ENCODE measurements around the gene C16orf95. TPM values are rescaled to one million over a fixed set of nuclear protein-coding genes. Genes with fewer than 3 reads are reported as not detected.

The C16orf95 gene
- total and polyA plus RNA-seq, 8 donors, result 1.1 to 4.7 (median 2.9) TPM

DNA sequence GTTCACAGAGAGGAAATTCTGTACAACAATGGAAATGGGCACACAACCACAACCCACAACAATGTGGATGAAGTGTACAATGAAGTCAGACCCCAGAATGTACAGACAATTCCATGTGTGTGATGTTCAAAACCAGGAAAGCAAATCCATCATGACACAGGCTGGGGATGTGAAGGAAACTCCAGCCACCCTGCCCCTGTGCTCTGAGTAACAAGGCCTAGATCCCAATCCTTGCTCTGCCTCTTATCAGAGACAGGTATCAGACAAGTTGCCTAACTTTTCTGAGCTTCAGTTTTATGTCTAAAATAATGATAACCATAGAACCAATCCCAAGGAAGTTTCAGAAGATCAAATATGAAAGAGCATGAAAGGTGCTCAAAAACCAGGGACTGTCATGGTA lies 1.8 kb upstream of the C16orf95 start:
- Histone ChIP-seq H3K4me1 (peaks cover 7 to 10% (median 9%) of the 10 kb centered on the region in 3 donors), H3K27ac (no peak overlapping the region), H3K9me3 (no peaks in the 10 kb centered on the region), H3K36me3 (no peaks in the 10 kb centered on the region), H3K27me3 (no peaks in the 10 kb centered on the region), H3K4me3 (no peak overlapping the region)
- TF ChIP-seq, protein P1, sequence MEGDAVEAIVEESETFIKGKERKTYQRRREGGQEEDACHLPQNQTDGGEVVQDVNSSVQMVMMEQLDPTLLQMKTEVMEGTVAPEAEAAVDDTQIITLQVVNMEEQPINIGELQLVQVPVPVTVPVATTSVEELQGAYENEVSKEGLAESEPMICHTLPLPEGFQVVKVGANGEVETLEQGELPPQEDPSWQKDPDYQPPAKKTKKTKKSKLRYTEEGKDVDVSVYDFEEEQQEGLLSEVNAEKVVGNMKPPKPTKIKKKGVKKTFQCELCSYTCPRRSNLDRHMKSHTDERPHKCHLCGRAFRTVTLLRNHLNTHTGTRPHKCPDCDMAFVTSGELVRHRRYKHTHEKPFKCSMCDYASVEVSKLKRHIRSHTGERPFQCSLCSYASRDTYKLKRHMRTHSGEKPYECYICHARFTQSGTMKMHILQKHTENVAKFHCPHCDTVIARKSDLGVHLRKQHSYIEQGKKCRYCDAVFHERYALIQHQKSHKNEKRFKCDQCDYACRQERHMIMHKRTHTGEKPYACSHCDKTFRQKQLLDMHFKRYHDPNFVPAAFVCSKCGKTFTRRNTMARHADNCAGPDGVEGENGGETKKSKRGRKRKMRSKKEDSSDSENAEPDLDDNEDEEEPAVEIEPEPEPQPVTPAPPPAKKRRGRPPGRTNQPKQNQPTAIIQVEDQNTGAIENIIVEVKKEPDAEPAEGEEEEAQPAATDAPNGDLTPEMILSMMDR (IDR thresholded peaks at IDR 0.05), result no peak
- DNase-seq (no peak), FAIRE-seq (no peak), ATAC-seq (no peak)
- intact Hi-C loops (cut with DNase I), result no loop called here

DNA sequence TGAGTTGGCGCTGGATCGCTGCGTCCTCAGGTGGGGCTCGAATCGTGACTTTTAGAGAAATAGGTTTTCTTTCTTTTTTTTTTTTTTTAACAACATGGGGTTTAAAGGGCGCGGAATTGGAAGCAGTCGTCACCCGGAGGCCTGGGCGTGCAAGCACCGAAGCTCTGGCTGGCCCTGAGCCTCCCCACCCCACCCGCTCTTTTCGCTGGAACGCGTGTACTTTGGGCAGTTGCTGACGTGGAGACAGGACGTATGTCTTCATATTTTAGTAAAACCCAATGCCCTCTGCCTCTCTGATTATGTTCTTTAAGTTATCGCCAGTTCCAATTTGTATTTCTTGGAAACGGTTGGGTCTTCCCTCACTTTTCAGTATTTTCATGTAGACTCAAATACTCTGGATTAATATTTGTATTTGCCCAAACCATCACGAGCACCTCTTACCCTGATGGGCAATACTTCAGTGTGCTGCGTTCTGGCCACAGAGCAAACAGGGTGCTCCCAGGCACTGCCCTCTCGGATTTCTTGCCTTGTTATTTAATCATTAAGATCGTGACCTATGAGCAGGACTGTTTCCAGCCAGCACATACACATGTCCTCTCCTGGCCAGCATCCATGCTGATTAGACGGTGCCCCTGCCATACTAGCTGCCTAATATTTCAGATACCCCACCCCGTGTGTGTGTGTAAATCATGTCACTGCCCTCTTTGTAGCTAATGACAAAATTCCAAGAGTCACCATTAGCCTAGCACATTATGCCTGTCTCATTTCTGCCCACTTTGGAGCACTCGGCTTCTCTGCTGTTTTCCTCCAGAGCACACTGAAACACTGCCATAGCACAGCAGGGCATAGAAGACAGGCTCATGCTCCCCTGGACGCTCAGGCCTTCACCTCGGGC lies 805 bp upstream of the C16orf95 start:
- WGBS, 2 donors, result 4% methylated on average over 28 of the region's 28 CpGs
- Histone ChIP-seq H3K27me3 (no peaks in the 10 kb centered on the region), H3K36me3 (no peaks in the 10 kb centered on the region), H3K9me3 (no peaks in the 10 kb centered on the region), H3K4me1 (peaks cover 7 to 10% (median 9%) of the 10 kb centered on the region in 3 donors), H3K27ac (peak overlapping the region; percentile 81 to 92 (median 91)), H3K4me3 (peak overlapping the region; percentile 85 to 97 (median 88))
- intact Hi-C loops (cut with DNase I), result no loop called here
- FAIRE-seq, result no peak
- peak in 5 of 6 donors; percentile 51 to 73 (median 60) for DNase-seq
- peak; percentile 51 to 72 (median 61) for ATAC-seq
- TF ChIP-seq, protein P1 (IDR thresholded peaks at IDR 0.05), result no peak

DNA sequence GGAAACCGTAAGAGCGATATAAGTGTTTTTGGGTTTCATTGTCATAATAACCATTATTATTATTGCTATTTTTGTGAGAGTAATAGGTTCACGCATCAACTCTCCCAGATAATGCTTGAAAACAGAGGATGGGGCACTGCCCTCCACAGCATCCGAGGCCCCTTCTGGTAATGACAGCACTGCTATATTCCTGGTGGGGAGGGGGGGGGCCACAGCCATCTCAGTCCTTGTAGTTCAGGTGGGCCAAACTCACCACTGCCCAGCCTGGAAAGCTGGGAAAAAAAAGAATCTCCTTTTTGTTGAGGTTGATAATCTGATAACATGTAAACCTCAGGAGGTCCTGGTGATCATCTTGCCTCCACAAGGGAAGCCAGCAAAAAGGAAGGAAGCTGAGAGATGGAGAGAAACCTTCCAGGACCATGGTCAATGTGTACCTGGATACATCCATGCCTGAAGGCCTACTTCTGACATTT lies 706 bp downstream of the C16orf95 start:
- DNase-seq, result peak in 1 of 6 donors; percentile 30
- Histone ChIP-seq H3K4me3 (peak overlapping the region; percentile 85 to 97 (median 88)), H3K27me3 (no peaks in the 10 kb centered on the region), H3K4me1 (peaks cover 7 to 10% (median 9%) of the 10 kb centered on the region in 3 donors), H3K36me3 (no peaks in the 10 kb centered on the region), H3K27ac (peak overlapping the region; percentile 81 to 92 (median 91)), H3K9me3 (no peaks in the 10 kb centered on the region)
- intact Hi-C loops (cut with DNase I), result no loop called here
- no peak for ATAC-seq
- TF ChIP-seq, protein P1 (IDR thresholded peaks at IDR 0.05), result no peak
- 93 to 97% methylated on average over 4 of the region's 4 CpGs for WGBS, 2 donors
- FAIRE-seq, result no peak

DNA sequence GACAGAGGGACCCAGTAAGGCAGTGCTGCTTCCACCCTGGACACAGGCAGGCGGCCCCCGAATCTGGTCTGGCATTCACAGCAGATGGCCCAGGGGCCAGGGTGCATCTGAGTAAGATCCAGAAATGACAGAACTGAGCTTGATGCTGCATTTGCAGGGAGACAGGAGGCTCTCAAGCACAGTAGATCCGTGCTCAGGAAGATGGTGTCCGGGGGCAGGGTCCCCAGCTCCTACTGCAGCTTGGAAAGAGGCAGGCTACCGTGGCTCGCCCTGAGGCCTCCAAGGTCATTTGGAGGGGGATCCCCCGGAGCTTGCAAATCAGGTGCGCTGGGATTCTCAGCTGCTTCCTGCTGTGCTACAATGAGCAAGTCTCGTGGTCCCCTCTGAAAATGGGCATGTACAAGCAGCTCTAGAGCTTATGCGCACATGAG lies 2.2 kb downstream of the C16orf95 start:
- WGBS, 2 donors, result 70 to 75% methylated on average over 10 of the region's 10 CpGs
- Histone ChIP-seq H3K4me1 (peaks cover 7 to 10% (median 9%) of the 10 kb centered on the region in 3 donors), H3K36me3 (no peaks in the 10 kb centered on the region), H3K27ac (no peak overlapping the region), H3K27me3 (no peaks in the 10 kb centered on the region), H3K9me3 (no peaks in the 10 kb centered on the region), H3K4me3 (no peak overlapping the region)
- FAIRE-seq, result no peak
- TF ChIP-seq, protein P1 (IDR thresholded peaks at IDR 0.05), result no peak
- no peak for ATAC-seq
- intact Hi-C loops (cut with DNase I), result no loop called here
- peak in 2 of 6 donors; percentile 14 to 45 for DNase-seq

DNA sequence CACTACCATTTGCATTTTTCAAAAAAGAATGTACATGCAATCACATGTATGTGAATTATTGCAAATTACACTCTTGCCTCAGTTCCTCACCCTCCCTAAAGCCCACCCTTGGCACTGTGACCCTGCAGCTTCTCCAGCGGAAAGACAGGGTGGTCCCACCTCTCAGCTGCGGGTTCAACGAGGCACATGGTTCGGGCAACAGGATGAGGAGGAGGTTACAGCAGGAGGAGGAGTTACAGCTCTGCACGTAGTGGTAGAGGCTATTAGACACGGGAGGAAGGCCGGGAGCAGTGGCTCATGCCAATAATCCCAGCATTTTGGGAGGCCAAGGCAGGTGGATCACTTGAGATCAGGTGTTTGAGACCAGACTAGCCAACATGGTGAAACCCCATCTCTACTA lies 5.2 kb downstream of the C16orf95 start:
- Histone ChIP-seq H3K27ac (no peak overlapping the region), H3K4me1 (no peaks in the 10 kb centered on the region), H3K27me3 (no peaks in the 10 kb centered on the region), H3K9me3 (no peaks in the 10 kb centered on the region), H3K36me3 (no peaks in the 10 kb centered on the region), H3K4me3 (no peak overlapping the region)
- FAIRE-seq (no peak), ATAC-seq (no peak), DNase-seq (peak in 1 of 6 donors; percentile 4)
- TF ChIP-seq, protein P1 (IDR thresholded peaks at IDR 0.05), result no peak
- intact Hi-C loops (cut with DNase I), result no loop called here
- WGBS, 2 donors, result 82% methylated on average over 7 of the region's 7 CpGs

Data from pancreas (tissue), 10 donors.